ENCODE data around the gene SERPINA12. TPM values are rescaled to one million over a fixed set of nuclear protein-coding genes. Genes with fewer than 3 reads are reported as not detected.

Gene SERPINA12
- total RNA-seq, 1 experiment from 2014 or later: not detected

DNA sequence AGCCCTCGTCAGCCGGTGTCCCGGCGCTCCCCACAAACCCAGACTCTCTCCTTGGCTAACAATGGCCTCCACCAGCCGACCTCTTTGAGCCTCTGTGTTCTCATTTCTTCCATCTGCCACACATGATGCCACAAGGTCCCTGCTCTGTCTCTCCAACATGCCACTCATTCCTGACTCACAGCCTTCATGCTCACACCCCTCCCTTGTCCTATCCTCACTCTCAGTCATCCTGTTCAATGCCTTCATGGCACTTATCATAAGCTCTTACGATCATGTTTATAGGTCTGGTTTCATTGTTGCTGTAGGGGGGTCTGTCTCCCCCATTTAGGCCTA lies 47.1 kb downstream of the SERPINA12 start:
- Mint-ChIP-seq H3K36me3 (ENCODE audit: insufficient read depth in 1 of 3, low read depth in 3 of 3) (peaks cover 0 to 19% (median 6%) of the 10 kb centered on the region in 3 experiments; a peak in 5 of 7 replicates), H3K4me1 (peaks cover 10 to 12% of the 10 kb centered on the region in 2 experiments; a peak in 3 of 4 replicates), H3K4me3 (no peak overlapping the region), H3K9me3 (peaks cover 22% of the 10 kb centered on the region in 2 experiments), H3K27me3 (ENCODE audit: low read depth) (peaks cover 10% of the 10 kb centered on the region), H3K27ac (no peak overlapping the region; a peak in 1 of 7 replicates)
- H3K4ac ChIP-seq (ENCODE audit: low read depth, low read length): no peak overlapping the region
- H2BK20ac ChIP-seq (ENCODE audit: low read depth, low read length, poor library complexity, severe bottlenecking): no peak overlapping the region
- H3K4me1 ChIP-seq (ENCODE audit: insufficient read depth, low read length): no peaks in the 10 kb centered on the region
- H3K56ac ChIP-seq (ENCODE audit: insufficient read length, low read depth, low read length): no peak overlapping the region
- no peak overlapping the region for H3K18ac ChIP-seq (ENCODE audit: insufficient read length, low read depth, low read length)
- H3K79me1 ChIP-seq (ENCODE audit: insufficient read depth, low read depth, low read length, poor library complexity, severe bottlenecking): no peaks in the 10 kb centered on the region
- no peak overlapping the region for H3K27ac ChIP-seq (ENCODE audit: insufficient read length, low read depth, low read length)
- no peaks in the 10 kb centered on the region for H3K23me2 ChIP-seq (ENCODE audit: insufficient read length, low read depth, low read length, poor library complexity, severe bottlenecking)
- no peak overlapping the region for H4K8ac ChIP-seq (replicated peaks; ENCODE audit: insufficient read length, low read depth, low read length)
- no CpG with 5 or more reads among the region's 6 CpGs for WGBS (ENCODE audit: extremely low coverage, insufficient read length, low lambda C conversion rate)
- H4K91ac ChIP-seq (ENCODE audit: insufficient read length, low read depth, low read length): no peak overlapping the region
- H3K23ac ChIP-seq (ENCODE audit: insufficient read length, low read depth, low read length): no peak overlapping the region
- no peak overlapping the region for H4K5ac ChIP-seq (ENCODE audit: insufficient read length, low read depth, low read length)
- H3K4me2 ChIP-seq (ENCODE audit: insufficient read depth, insufficient read length, low read length): no peak overlapping the region
- H3K27me3 ChIP-seq (ENCODE audit: insufficient read depth, low read length): no peaks in the 10 kb centered on the region
- no peak overlapping the region for H2AK5ac ChIP-seq (ENCODE audit: insufficient read length, low read length)
- no peak overlapping the region for H3T11ph ChIP-seq (ENCODE audit: low read length)
- no peak overlapping the region for H2BK5ac ChIP-seq (ENCODE audit: insufficient read length, low read length)
- TF ChIP-seq, protein P1, sequence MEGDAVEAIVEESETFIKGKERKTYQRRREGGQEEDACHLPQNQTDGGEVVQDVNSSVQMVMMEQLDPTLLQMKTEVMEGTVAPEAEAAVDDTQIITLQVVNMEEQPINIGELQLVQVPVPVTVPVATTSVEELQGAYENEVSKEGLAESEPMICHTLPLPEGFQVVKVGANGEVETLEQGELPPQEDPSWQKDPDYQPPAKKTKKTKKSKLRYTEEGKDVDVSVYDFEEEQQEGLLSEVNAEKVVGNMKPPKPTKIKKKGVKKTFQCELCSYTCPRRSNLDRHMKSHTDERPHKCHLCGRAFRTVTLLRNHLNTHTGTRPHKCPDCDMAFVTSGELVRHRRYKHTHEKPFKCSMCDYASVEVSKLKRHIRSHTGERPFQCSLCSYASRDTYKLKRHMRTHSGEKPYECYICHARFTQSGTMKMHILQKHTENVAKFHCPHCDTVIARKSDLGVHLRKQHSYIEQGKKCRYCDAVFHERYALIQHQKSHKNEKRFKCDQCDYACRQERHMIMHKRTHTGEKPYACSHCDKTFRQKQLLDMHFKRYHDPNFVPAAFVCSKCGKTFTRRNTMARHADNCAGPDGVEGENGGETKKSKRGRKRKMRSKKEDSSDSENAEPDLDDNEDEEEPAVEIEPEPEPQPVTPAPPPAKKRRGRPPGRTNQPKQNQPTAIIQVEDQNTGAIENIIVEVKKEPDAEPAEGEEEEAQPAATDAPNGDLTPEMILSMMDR (conservative IDR thresholded peaks at IDR 0.05): no peak
- no peak overlapping the region for H2BK120ac ChIP-seq (ENCODE audit: low read depth, low read length, poor library complexity, severe bottlenecking)
- H3K9ac ChIP-seq (ENCODE audit: extremely low read depth, insufficient read length, low read length): no peak overlapping the region
- H3K79me2 ChIP-seq (ENCODE audit: insufficient read depth, low read length): no peaks in the 10 kb centered on the region
- no peak overlapping the region for H2BK15ac ChIP-seq (ENCODE audit: low read depth, low read length)
- no peak overlapping the region for H2BK12ac ChIP-seq (ENCODE audit: insufficient read length, low read depth, low read length)
- H3K9me3 ChIP-seq (ENCODE audit: control insufficient read depth, low read depth, low read length): no peaks in the 10 kb centered on the region
- no peak overlapping the region for H2AFZ ChIP-seq (ENCODE audit: low read length)
- DNase-seq: peak; percentile 10
- H4K20me1 ChIP-seq (ENCODE audit: control insufficient read depth, insufficient read depth, insufficient read length): no peaks in the 10 kb centered on the region
- no peak overlapping the region for H3K14ac ChIP-seq (ENCODE audit: insufficient read depth, low read length)

All from H9 (cell line).